ENCODE measurements around the gene PARD6B.

DNA sequence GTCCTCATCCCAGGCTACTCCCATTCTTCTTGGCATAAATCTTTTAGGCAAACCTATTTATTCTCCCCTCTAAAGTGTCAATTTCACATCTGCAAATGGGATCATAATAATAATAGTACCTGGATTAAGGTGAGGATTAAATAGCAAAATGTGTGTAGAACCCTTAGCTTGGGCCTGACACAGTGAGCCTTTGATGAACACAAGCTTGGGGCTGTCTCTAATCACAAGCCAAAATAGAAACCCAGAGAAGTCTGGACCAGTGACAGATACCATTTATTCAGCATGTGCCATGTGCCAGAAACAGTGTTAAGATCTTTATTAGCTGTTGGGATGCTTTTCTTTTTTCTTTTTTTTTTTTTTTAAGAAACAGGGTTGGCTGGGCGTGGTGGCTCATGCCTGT is 14.9 kb upstream of the PARD6B start:
- TF ChIP-seq POLR2AphosphoS5 (IDR thresholded peaks at IDR 0.05; ENCODE audit: low read depth, low read length) (no peak), TAF1 (IDR thresholded peaks at IDR 0.05; ENCODE audit: borderline replicate concordance, low read depth, low read length) (no peak), POLR2A (IDR thresholded peaks at IDR 0.05; ENCODE audit: low read depth, low read length) (no peak)

Data from GM12892 (cell line).